A673 (cell line): ENCODE measurements around the gene HBG2. TPM values are rescaled to one million over a fixed set of nuclear protein-coding genes. Genes with fewer than 3 reads are reported as not detected.

Experiments used
- BruUV-seq: library from RNA; stranded (reverse); fragments of 400-500 nt; replicated peaks from 2 replicates; lab custom pipeline; 2021; lab: Mats Ljungman, UMichigan
- CTCF ChIA-PET: fragments of 300-600 bp; sonication (Branson Sonifier 250); formaldehyde crosslinking; loops from one replicate; lab custom pipeline; 2022; ENCODE audit warnings: antibody characterized with exemption; lab: Charles Lee
- POLR2A ChIA-PET: fragments of 300-600 bp; sonication (Branson Sonifier 250); formaldehyde crosslinking; loops from one replicate; lab custom pipeline; 2022; ENCODE audit warnings: antibody characterized with exemption; ENCODE audit not compliant: low non-redundant PET; lab: Charles Lee
- DNase-seq: peaks from one replicate; pipeline ENCODE4 v3.0.0-alpha.2; 2015; ENCODE audit warnings: low spot score
- H3K27ac ChIP-seq: fragments of 200-600 bp; sonication (generic); 2 replicates; pipeline ENCODE4 v1.5.1; 2016; ENCODE audit warnings: mixed run types, low read depth, mild to moderate bottlenecking, mixed read lengths, antibody characterized with exemption, low read length; ENCODE audit not compliant: poor library complexity, severe bottlenecking
- H3K27me3 ChIP-seq: fragments of 200-600 bp; sonication (generic); replicated peaks from 2 replicates; pipeline ENCODE4 v1.6.1; 2017; ENCODE audit warnings: mixed run types, low read depth, mild to moderate bottlenecking, mixed read lengths, antibody characterized with exemption, low read length; ENCODE audit not compliant: insufficient read depth, poor library complexity
- H3K36me3 ChIP-seq: fragments of 200-600 bp; sonication (generic); 2 replicates; pipeline ENCODE4 v1.6.1; 2016; ENCODE audit warnings: mixed run types, mild to moderate bottlenecking, mixed read lengths, antibody characterized with exemption, low read length; ENCODE audit not compliant: insufficient read depth, poor library complexity, severe bottlenecking
- H3K4me1 ChIP-seq: fragments of 200-600 bp; sonication (generic); 2 replicates; pipeline ENCODE4 v1.6.1; 2017; ENCODE audit warnings: mixed run types, mild to moderate bottlenecking, mixed read lengths, antibody characterized with exemption, low read length; ENCODE audit not compliant: insufficient read depth, poor library complexity, severe bottlenecking
- H3K4me3 ChIP-seq: fragments of 200-600 bp; sonication (generic); 2 replicates; pipeline ENCODE4 v1.5.1; 2016; ENCODE audit warnings: low read depth, mixed run types, mild to moderate bottlenecking, mixed read lengths, low read length; ENCODE audit not compliant: poor library complexity, severe bottlenecking
- H3K9me3 ChIP-seq: fragments of 200-600 bp; sonication (generic); 2 replicates; pipeline ENCODE4 v1.6.1; 2016; ENCODE audit warnings: mixed run types, low read depth, mild to moderate bottlenecking, mixed read lengths, antibody characterized with exemption, low read length; ENCODE audit not compliant: poor library complexity, severe bottlenecking
- EZH2 ChIP-seq: fragments of 200-600 bp; sonication (generic); IDR thresholded peaks from 2 replicates; pipeline ENCODE4 v1.6.1; 2017; ENCODE audit warnings: borderline replicate concordance, low read depth, mild to moderate bottlenecking, mixed read lengths, antibody characterized with exemption, low read length; ENCODE audit not compliant: poor library complexity, severe bottlenecking
- intact Hi-C: fragments of 100-400 bp; cut with micrococcal nuclease; formaldehyde crosslinking; loops from one replicate; pipeline ENCODE4 v1.10.0; 2022; ENCODE audit not compliant: unreplicated experiment
- total RNA-seq: library from RNA; stranded (reverse); gene quantifications from 2 replicates; pipeline ENCODE4 v1.2.3, GENCODE V29; 2021
- TF ChIP-seq, protein P1 (sequence below): fragments of 300-800, 200-600 bp; sonication (generic); conservative IDR thresholded peaks from 2 replicates; pipeline ENCODE4 v1.5.1; 2017; ENCODE audit warnings: low read depth, mild to moderate bottlenecking, antibody characterized with exemption, low read length, moderate library complexity, mixed read lengths

Gene HBG2
- total RNA-seq, 1 experiment from 2014 or later = not detected

DNA sequence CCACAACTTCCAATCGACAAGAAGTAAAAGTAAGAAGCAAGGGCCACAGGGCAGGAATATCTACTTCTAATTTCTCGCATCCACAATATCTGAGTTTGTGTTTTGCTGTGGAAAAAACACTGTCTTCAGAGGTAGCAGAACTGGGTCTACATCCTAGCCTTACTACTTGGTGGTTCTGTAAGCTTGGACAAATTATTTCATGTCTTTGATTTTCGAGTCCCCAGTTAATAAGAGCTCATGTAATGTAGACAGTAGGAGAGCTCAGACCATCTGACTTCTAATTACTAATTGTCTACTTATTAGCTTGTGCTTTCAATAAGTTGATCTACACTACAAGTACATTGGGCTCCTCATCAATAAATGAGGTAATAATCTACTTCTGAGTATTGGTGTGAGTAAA, 28.5 kb upstream of the HBG2 start:
- ChIA-PET POLR2A (no interaction called here), CTCF (no interaction called here)
- H3K9me3 ChIP-seq = no peaks in the 10 kb centered on the region
- no peak for DNase-seq
- no TSS peak for BruUV-seq
- no peaks in the 10 kb centered on the region for H3K27me3 ChIP-seq
- intact Hi-C loops = no loop called here
- no peak overlapping the region for H3K4me3 ChIP-seq
- no peak overlapping the region for H3K27ac ChIP-seq
- TF ChIP-seq, protein P1, sequence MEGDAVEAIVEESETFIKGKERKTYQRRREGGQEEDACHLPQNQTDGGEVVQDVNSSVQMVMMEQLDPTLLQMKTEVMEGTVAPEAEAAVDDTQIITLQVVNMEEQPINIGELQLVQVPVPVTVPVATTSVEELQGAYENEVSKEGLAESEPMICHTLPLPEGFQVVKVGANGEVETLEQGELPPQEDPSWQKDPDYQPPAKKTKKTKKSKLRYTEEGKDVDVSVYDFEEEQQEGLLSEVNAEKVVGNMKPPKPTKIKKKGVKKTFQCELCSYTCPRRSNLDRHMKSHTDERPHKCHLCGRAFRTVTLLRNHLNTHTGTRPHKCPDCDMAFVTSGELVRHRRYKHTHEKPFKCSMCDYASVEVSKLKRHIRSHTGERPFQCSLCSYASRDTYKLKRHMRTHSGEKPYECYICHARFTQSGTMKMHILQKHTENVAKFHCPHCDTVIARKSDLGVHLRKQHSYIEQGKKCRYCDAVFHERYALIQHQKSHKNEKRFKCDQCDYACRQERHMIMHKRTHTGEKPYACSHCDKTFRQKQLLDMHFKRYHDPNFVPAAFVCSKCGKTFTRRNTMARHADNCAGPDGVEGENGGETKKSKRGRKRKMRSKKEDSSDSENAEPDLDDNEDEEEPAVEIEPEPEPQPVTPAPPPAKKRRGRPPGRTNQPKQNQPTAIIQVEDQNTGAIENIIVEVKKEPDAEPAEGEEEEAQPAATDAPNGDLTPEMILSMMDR = no peak
- TF ChIP-seq EZH2 = no peak
- H3K4me1 ChIP-seq = no peaks in the 10 kb centered on the region
- no peaks in the 10 kb centered on the region for H3K36me3 ChIP-seq

DNA sequence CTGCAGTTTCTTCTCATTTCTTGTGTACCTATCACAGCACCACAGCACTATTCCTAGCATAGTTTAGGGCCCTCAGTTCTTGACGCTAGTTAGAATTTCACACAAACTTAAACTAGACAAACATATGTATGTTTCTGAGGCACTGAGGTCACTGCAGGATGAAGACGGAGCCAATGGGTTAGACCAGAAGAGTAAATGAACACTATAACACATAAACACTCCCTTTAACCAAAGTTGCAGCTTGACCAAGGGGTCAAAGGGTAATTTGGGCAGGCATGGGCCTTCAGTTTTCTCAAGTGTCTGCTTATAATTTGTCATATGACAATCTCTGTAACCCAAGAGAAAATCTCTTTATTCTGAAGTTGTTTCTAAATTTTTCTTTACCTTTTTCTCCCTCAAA, 28.0 kb upstream of the HBG2 start:
- intact Hi-C loops = no loop called here
- BruUV-seq = no TSS peak
- H3K4me3 ChIP-seq = no peak overlapping the region
- H3K27me3 ChIP-seq = no peaks in the 10 kb centered on the region
- ChIA-PET POLR2A (no interaction called here), CTCF (no interaction called here)
- H3K36me3 ChIP-seq = no peaks in the 10 kb centered on the region
- no peaks in the 10 kb centered on the region for H3K9me3 ChIP-seq
- no peaks in the 10 kb centered on the region for H3K4me1 ChIP-seq
- TF ChIP-seq, protein P1 = no peak
- TF ChIP-seq EZH2 = no peak
- DNase-seq = no peak
- no peak overlapping the region for H3K27ac ChIP-seq

DNA sequence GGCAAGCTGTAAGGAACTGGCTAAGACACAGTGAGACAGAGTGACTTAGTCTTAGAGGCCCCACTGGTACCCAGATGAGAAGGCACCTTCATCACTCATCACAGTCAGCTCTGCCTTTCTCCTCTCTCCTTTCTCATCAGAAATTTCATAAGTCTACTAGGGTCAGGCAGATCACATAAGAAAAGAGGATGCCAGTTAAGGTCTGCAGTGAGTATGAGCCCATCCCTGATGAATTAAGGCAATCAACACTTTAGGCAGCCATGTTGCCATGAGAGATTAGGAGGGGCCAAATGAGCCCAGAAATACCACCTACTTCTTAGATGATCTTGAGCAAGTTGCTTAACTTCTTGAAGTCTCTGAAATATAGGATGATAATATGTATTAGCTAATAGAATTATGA, 27.0 kb upstream of the HBG2 start:
- ChIA-PET POLR2A (no interaction called here), CTCF (no interaction called here)
- no peak for DNase-seq
- Histone ChIP-seq H3K36me3 (no peaks in the 10 kb centered on the region), H3K9me3 (no peaks in the 10 kb centered on the region), H3K4me1 (no peaks in the 10 kb centered on the region), H3K4me3 (no peak overlapping the region), H3K27me3 (no peaks in the 10 kb centered on the region), H3K27ac (no peak overlapping the region)
- intact Hi-C loops = no loop called here
- TF ChIP-seq EZH2 = no peak
- TF ChIP-seq, protein P1 = no peak
- BruUV-seq = no TSS peak
